OCI-LY1 (cell line): ENCODE results near the gene DPH2.

Source experiments
- H2AFZ ChIP-seq: fragments of 200-600 bp; sonication (generic), shearing (Covaris generic); 2 replicates; pipeline ENCODE4 v1.6.0; 2014; ENCODE audit warnings: antibody characterized with exemption, mild to moderate bottlenecking, low read length
- H3F3A ChIP-seq: fragments of 200-600 bp; sonication (generic), shearing (Covaris generic); 2 replicates; pipeline ENCODE4 v1.6.0; 2014; ENCODE audit warnings: mild to moderate bottlenecking, antibody characterized with exemption, low read length, moderate library complexity; ENCODE audit not compliant: insufficient read depth
- H3K27ac ChIP-seq: fragments of 200-600 bp; sonication (generic); 2 replicates; pipeline ENCODE4 v1.5.1; 2014; ENCODE audit warnings: low read length, mixed run types, mild to moderate bottlenecking, low read depth; ENCODE audit not compliant: poor library complexity, severe bottlenecking
- H3K27me3 ChIP-seq: fragments of 200-600 bp; sonication (generic); 2 replicates; pipeline ENCODE4 v1.6.0; 2014; ENCODE audit warnings: antibody characterized with exemption, mild to moderate bottlenecking, low read length, moderate library complexity; ENCODE audit not compliant: insufficient read depth
- H3K36me3 ChIP-seq: fragments of 200-600 bp; sonication (generic); 2 replicates; pipeline ENCODE4 v1.6.1; 2014; ENCODE audit warnings: mild to moderate bottlenecking, antibody characterized with exemption, low read length, moderate library complexity, mixed read lengths; ENCODE audit not compliant: insufficient read depth
- H3K4me1 ChIP-seq: fragments of 200-600 bp; sonication (generic); 2 replicates; pipeline ENCODE4 v1.5.1; 2014; ENCODE audit warnings: mild to moderate bottlenecking, low read length, moderate library complexity; ENCODE audit not compliant: insufficient read depth, severe bottlenecking
- H3K4me2 ChIP-seq: fragments of 200-600 bp; sonication (generic), shearing (Covaris generic); 2 replicates; pipeline ENCODE4 v1.6.1; 2014; ENCODE audit warnings: low read length
- H3K4me3 ChIP-seq: fragments of 200-600 bp; sonication (generic); 2 replicates; pipeline ENCODE4 v1.5.1; 2014; ENCODE audit warnings: low read length, low read depth, mild to moderate bottlenecking, mixed read lengths; ENCODE audit not compliant: poor library complexity, severe bottlenecking
- H3K79me2 ChIP-seq: fragments of 200-600 bp; shearing (Covaris generic); 2 replicates; pipeline ENCODE4 v1.6.1; 2016; ENCODE audit warnings: mixed run types, low read length, mixed read lengths; ENCODE audit not compliant: insufficient read depth
- H3K9ac ChIP-seq: fragments of 200-600 bp; sonication (generic), shearing (Covaris generic); 2 replicates; pipeline ENCODE4 v1.6.1; 2014; ENCODE audit warnings: mild to moderate bottlenecking, low read length, mixed read lengths
- H3K9me2 ChIP-seq: fragments of 200-600 bp; sonication (generic), shearing (Covaris generic); 2 replicates; pipeline ENCODE4 v1.6.1; 2014; ENCODE audit warnings: low read depth, mild to moderate bottlenecking, low read length, mixed read lengths
- H3K9me3 ChIP-seq: fragments of 200-600 bp; shearing (Covaris generic); 2 replicates; pipeline ENCODE4 v1.6.1; 2014; ENCODE audit warnings: low read length, mixed read lengths
- H4K20me1 ChIP-seq: fragments of 200-600 bp; sonication (generic), shearing (Covaris generic); 2 replicates; pipeline ENCODE4 v1.6.0; 2016; ENCODE audit warnings: mild to moderate bottlenecking, low read length; ENCODE audit not compliant: insufficient read depth
- EZH2 ChIP-seq: fragments of 200-600 bp; sonication (generic), shearing (Covaris generic); IDR thresholded peaks from 2 replicates; pipeline ENCODE4 v1.8.0; 2017; ENCODE audit warnings: borderline replicate concordance, mixed run types, mild to moderate bottlenecking, antibody characterized with exemption, low read length, moderate library complexity, mixed read lengths
- TF ChIP-seq, protein P1 (sequence below): fragments of 200-600 bp; sonication (generic), shearing (Covaris generic); IDR thresholded peaks from 2 replicates; pipeline ENCODE4 v1.5.1; 2017; ENCODE audit warnings: mild to moderate bottlenecking, antibody characterized with exemption, low read length, moderate library complexity, mixed read lengths

DPH2 gene

DNA sequence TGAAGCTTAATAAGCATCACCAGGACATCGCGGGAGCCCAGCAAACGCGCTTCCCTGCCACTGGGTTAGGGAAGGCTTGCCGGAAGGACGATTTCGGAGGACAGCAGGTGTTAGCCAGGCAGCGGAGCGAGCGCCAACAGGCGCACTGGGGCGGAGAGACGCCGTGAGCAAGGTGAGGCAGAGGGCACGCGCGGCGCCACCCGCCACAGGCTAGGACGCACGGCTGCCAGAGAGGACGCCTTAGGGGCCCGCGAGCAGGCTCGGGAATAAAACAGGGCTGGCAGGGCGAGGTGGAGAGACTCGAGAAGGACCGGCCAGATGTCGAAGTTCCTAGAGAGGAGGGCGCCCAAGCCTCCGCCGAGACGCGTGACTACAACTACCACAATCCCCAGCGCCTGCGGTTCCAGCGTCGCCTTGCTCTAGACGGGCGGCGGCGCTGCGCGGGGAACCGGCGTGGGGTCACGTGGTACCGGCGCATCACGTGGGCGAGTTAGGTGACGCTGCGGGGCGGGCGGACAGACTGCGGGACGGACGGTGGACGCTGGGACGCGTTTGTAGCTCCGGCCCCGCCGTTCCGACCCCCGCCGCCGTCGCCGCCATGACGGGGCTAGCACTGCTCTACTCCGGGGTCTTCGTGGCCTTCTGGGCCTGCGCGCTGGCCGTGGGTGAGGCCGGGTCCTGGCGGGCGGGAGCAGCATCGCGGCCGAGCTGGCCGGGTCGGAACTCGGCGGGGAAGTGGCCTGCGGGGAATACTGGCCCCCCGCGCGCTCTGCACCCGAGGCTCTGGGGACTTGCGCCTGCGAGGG, 4.8 kb downstream of the DPH2 start, which contains the start of gene ATP6V0B:
Gene ATP6V0B (plus strand): TSS at position 518 of the 806 bp plus-strand sequence. CDS start 81 bp downstream, at position 599.
- Histone ChIP-seq H4K20me1 (no peaks in the 10 kb centered on the region), H3K4me1 (peaks cover 51% of the 10 kb centered on the region), H3K9ac (peak within 1 kb of the TSS; percentile 95), H3K79me2 (no peaks in the 10 kb centered on the region), H3K9me3 (no peaks in the 10 kb centered on the region), H3K36me3 (peaks cover 51% of the 10 kb centered on the region), H3K4me3 (peak within 1 kb of the TSS; percentile 95), H2AFZ (no peak within 1 kb of the TSS), H3K9me2 (no peaks in the 10 kb centered on the region), H3F3A (peaks cover 4% of the 10 kb centered on the region; the same call in 1 of the 2 replicates), H3K27ac (peak within 1 kb of the TSS; percentile 75), H3K27me3 (no peaks in the 10 kb centered on the region), H3K4me2 (peak within 1 kb of the TSS; percentile 91)
- no peak for TF ChIP-seq EZH2
- TF ChIP-seq, protein P1, sequence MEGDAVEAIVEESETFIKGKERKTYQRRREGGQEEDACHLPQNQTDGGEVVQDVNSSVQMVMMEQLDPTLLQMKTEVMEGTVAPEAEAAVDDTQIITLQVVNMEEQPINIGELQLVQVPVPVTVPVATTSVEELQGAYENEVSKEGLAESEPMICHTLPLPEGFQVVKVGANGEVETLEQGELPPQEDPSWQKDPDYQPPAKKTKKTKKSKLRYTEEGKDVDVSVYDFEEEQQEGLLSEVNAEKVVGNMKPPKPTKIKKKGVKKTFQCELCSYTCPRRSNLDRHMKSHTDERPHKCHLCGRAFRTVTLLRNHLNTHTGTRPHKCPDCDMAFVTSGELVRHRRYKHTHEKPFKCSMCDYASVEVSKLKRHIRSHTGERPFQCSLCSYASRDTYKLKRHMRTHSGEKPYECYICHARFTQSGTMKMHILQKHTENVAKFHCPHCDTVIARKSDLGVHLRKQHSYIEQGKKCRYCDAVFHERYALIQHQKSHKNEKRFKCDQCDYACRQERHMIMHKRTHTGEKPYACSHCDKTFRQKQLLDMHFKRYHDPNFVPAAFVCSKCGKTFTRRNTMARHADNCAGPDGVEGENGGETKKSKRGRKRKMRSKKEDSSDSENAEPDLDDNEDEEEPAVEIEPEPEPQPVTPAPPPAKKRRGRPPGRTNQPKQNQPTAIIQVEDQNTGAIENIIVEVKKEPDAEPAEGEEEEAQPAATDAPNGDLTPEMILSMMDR: peak; percentile 3; the same call in 1 of the 2 replicates

DNA sequence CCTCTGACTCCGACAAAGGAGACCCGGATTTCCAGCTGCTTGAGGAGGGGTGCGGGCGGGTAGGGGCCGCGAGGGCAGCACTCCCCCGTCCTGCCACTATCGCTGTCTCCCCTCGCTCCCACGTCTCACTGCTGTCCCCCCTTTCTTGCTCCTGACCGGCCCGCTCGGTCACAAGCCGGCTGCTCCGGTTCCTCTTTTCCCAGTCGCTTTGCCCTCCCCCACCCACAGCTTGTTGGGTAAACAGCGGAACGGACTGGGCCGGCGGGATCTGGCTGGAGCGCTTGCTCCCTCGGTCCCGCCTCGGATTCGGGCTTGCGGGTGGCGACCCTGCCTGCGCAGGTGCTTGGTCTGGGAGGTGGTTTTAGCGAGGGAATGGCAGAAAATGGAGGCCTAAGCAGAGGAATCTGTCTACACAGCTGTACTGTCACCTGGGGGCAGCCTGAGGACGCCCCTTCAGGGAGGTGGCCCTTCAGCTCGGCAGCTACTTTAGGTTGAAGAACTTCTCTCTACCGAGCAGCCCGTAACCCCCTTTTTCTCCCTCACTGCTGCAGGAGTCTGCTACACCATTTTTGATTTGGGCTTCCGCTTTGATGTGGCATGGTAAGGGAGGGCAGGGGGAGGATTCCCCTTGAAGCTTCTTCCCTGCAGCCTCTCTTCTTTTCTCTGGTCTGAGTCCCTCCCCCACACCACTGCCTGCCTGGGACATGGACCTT, 5.6 kb downstream of the DPH2 start:
- Histone ChIP-seq H3K9me3 (no peaks in the 10 kb centered on the region), H3K4me1 (peaks cover 52% of the 10 kb centered on the region)

DNA sequence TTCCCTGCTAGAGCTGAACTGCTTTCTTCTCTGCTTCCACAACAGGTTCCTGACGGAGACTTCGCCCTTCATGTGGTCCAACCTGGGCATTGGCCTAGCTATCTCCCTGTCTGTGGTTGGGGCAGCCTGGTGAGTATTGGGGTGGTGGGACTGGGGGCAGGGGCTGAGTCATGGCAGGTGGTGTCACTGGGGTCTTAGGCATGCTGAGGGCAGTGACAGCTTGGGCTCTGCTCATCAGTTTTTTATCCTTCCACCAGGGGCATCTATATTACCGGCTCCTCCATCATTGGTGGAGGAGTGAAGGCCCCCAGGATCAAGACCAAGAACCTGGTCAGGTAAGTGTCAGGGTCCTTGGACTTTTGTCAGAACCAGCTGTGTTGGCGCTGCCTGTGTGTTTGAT, 6.2 kb downstream of the DPH2 start:
- peaks cover 51% of the 10 kb centered on the region for H3K36me3 ChIP-seq

More for the DNA sequence above, 5.6 kb downstream of the DPH2 start:
- TF ChIP-seq, protein P1: no peak
- TF ChIP-seq EZH2: no peak
- H3K27me3 ChIP-seq: 0 out of 2 replicates have a peak, but pooled peaks cover under 1% of the 10 kb centered on the region
- no peak overlapping the region for H2AFZ ChIP-seq
- H3F3A ChIP-seq: peaks cover 4% of the 10 kb centered on the region; the same call in 1 of the 2 replicates
- peak overlapping the region; percentile 95 for H3K9ac ChIP-seq
- H3K79me2 ChIP-seq: no peaks in the 10 kb centered on the region
- no peaks in the 10 kb centered on the region for H3K9me2 ChIP-seq
- peak overlapping the region; percentile 95 for H3K4me3 ChIP-seq
- H3K4me2 ChIP-seq: peak overlapping the region; percentile 91
- no peaks in the 10 kb centered on the region for H4K20me1 ChIP-seq
- H3K27ac ChIP-seq: peak overlapping the region; percentile 75
- H3K36me3 ChIP-seq: peaks cover 51% of the 10 kb centered on the region

More for the DNA sequence above, 6.2 kb downstream of the DPH2 start:
- peaks cover 4% of the 10 kb centered on the region; the same call in 1 of the 2 replicates for H3F3A ChIP-seq
- H3K9ac ChIP-seq: peak overlapping the region; percentile 95
- no peaks in the 10 kb centered on the region for H3K79me2 ChIP-seq
- H3K27ac ChIP-seq: peak overlapping the region; percentile 75
- H3K4me3 ChIP-seq: peak overlapping the region; percentile 95
- H4K20me1 ChIP-seq: no peaks in the 10 kb centered on the region
- TF ChIP-seq, protein P1: no peak
- no peak for TF ChIP-seq EZH2
- no peaks in the 10 kb centered on the region for H3K9me2 ChIP-seq
- peak overlapping the region; percentile 91 for H3K4me2 ChIP-seq
- 0 out of 2 replicates have a peak, but pooled peaks cover 3% of the 10 kb centered on the region for H3K27me3 ChIP-seq
- no peak overlapping the region for H2AFZ ChIP-seq
- H3K9me3 ChIP-seq: no peaks in the 10 kb centered on the region
- peaks cover 46% of the 10 kb centered on the region for H3K4me1 ChIP-seq
